ENCODE measurements around the gene NUP210.

The NUP210 gene

GRCh38 chr3:13353506-13353905 is 66.6 kb downstream of the NUP210 start:
- DNase-seq (ENCODE audit: insufficient read length) (no peak), FAIRE-seq (peak; percentile 33)
- TF ChIP-seq TAF1 (IDR thresholded peaks at IDR 0.05; ENCODE audit: borderline replicate concordance, low read depth, low read length) = no peak
- no peak for TF ChIP-seq POLR2AphosphoS5 (IDR thresholded peaks at IDR 0.05; ENCODE audit: low read depth, low read length)
- TF ChIP-seq POLR2A (IDR thresholded peaks at IDR 0.05; ENCODE audit: low read depth, low read length) = no peak

GRCh38 chr3:13352621-13353131 is 67.4 kb downstream of the NUP210 start:
- FAIRE-seq (peak; percentile 65), DNase-seq (ENCODE audit: insufficient read length) (no peak)
- no peak for TF ChIP-seq TAF1 (IDR thresholded peaks at IDR 0.05; ENCODE audit: borderline replicate concordance, low read depth, low read length)
- TF ChIP-seq POLR2A (IDR thresholded peaks at IDR 0.05; ENCODE audit: low read depth, low read length) = no peak
- no peak for TF ChIP-seq POLR2AphosphoS5 (IDR thresholded peaks at IDR 0.05; ENCODE audit: low read depth, low read length)

GRCh38 chr3:13349823-13350222 is 70.3 kb downstream of the NUP210 start:
- DNase-seq (ENCODE audit: insufficient read length) (no peak), FAIRE-seq (no peak)
- no peak for TF ChIP-seq POLR2A (IDR thresholded peaks at IDR 0.05; ENCODE audit: low read depth, low read length)
- TF ChIP-seq TAF1 (IDR thresholded peaks at IDR 0.05; ENCODE audit: borderline replicate concordance, low read depth, low read length) = no peak
- no peak for TF ChIP-seq POLR2AphosphoS5 (IDR thresholded peaks at IDR 0.05; ENCODE audit: low read depth, low read length)

- TF ChIP-seq TAF1 (IDR thresholded peaks at IDR 0.05; ENCODE audit: borderline replicate concordance, low read depth, low read length) (no peak), POLR2A (IDR thresholded peaks at IDR 0.05; ENCODE audit: low read depth, low read length) (no peak), POLR2AphosphoS5 (IDR thresholded peaks at IDR 0.05; ENCODE audit: low read depth, low read length) (no peak)
- DNase-seq (ENCODE audit: insufficient read length) (no peak), FAIRE-seq (no peak)
Observed at GRCh38 chr3:13348661-13349396, 71.3 kb downstream of the NUP210 start.

- DNase-seq (ENCODE audit: insufficient read length) (no peak), FAIRE-seq (no peak)
- TF ChIP-seq POLR2AphosphoS5 (IDR thresholded peaks at IDR 0.05; ENCODE audit: low read depth, low read length) (no peak), POLR2A (IDR thresholded peaks at IDR 0.05; ENCODE audit: low read depth, low read length) (no peak), TAF1 (IDR thresholded peaks at IDR 0.05; ENCODE audit: borderline replicate concordance, low read depth, low read length) (no peak)
Observed at GRCh38 chr3:13348100-13348499, 72.0 kb downstream of the NUP210 start.

- no peak for FAIRE-seq
- TF ChIP-seq TAF1 (IDR thresholded peaks at IDR 0.05; ENCODE audit: borderline replicate concordance, low read depth, low read length) (no peak), POLR2AphosphoS5 (IDR thresholded peaks at IDR 0.05; ENCODE audit: low read depth, low read length) (no peak), POLR2A (IDR thresholded peaks at IDR 0.05; ENCODE audit: low read depth, low read length) (no peak)
Observed at GRCh38 chr3:13347390-13347950, 72.7 kb downstream of the NUP210 start.

GRCh38 chr3:13346481-13347389 is 73.4 kb downstream of the NUP210 start:
- FAIRE-seq (no peak), DNase-seq (ENCODE audit: insufficient read length) (no peak)
- TF ChIP-seq TAF1 (IDR thresholded peaks at IDR 0.05; ENCODE audit: borderline replicate concordance, low read depth, low read length) = no peak
- no peak for TF ChIP-seq POLR2A (IDR thresholded peaks at IDR 0.05; ENCODE audit: low read depth, low read length)
- TF ChIP-seq POLR2AphosphoS5 (IDR thresholded peaks at IDR 0.05; ENCODE audit: low read depth, low read length) = no peak

More at GRCh38 chr3:13347390-13347950, 72.7 kb downstream of the NUP210 start:
- no peak for DNase-seq (ENCODE audit: insufficient read length)

GRCh38 chr3:13345772-13346171 is 74.3 kb downstream of the NUP210 start:
- FAIRE-seq (no peak), DNase-seq (ENCODE audit: insufficient read length) (no peak)
- TF ChIP-seq POLR2AphosphoS5 (IDR thresholded peaks at IDR 0.05; ENCODE audit: low read depth, low read length) (no peak), POLR2A (IDR thresholded peaks at IDR 0.05; ENCODE audit: low read depth, low read length) (no peak), TAF1 (IDR thresholded peaks at IDR 0.05; ENCODE audit: borderline replicate concordance, low read depth, low read length) (no peak)

GRCh38 chr3:13345284-13345683 is 74.8 kb downstream of the NUP210 start:
- DNase-seq (ENCODE audit: insufficient read length) (no peak), FAIRE-seq (no peak)
- TF ChIP-seq POLR2AphosphoS5 (IDR thresholded peaks at IDR 0.05; ENCODE audit: low read depth, low read length) (no peak), POLR2A (IDR thresholded peaks at IDR 0.05; ENCODE audit: low read depth, low read length) (no peak), TAF1 (IDR thresholded peaks at IDR 0.05; ENCODE audit: borderline replicate concordance, low read depth, low read length) (no peak)

GRCh38 chr3:13344663-13345062 is 75.5 kb downstream of the NUP210 start:
- FAIRE-seq (no peak), DNase-seq (ENCODE audit: insufficient read length) (no peak)
- no peak for TF ChIP-seq POLR2A (IDR thresholded peaks at IDR 0.05; ENCODE audit: low read depth, low read length)
- TF ChIP-seq POLR2AphosphoS5 (IDR thresholded peaks at IDR 0.05; ENCODE audit: low read depth, low read length) = no peak; the same call in 1 of the 2 replicates
- no peak for TF ChIP-seq TAF1 (IDR thresholded peaks at IDR 0.05; ENCODE audit: borderline replicate concordance, low read depth, low read length)

- FAIRE-seq (no peak), DNase-seq (ENCODE audit: insufficient read length) (no peak)
- TF ChIP-seq TAF1 (IDR thresholded peaks at IDR 0.05; ENCODE audit: borderline replicate concordance, low read depth, low read length) (no peak), POLR2A (IDR thresholded peaks at IDR 0.05; ENCODE audit: low read depth, low read length) (no peak; the same call in 1 of the 2 replicates), POLR2AphosphoS5 (IDR thresholded peaks at IDR 0.05; ENCODE audit: low read depth, low read length) (no peak)
Observed at GRCh38 chr3:13343601-13344000, 76.5 kb downstream of the NUP210 start.

Data from GM12892 (cell line).